Measurements from ENCODE around the gene PILRA. TPM values are rescaled to one million over a fixed set of nuclear protein-coding genes. Genes with fewer than 3 reads are reported as not detected.

PILRA gene
- total RNA-seq, 1 experiment from 2014 or later: 3.2 TPM

DNA sequence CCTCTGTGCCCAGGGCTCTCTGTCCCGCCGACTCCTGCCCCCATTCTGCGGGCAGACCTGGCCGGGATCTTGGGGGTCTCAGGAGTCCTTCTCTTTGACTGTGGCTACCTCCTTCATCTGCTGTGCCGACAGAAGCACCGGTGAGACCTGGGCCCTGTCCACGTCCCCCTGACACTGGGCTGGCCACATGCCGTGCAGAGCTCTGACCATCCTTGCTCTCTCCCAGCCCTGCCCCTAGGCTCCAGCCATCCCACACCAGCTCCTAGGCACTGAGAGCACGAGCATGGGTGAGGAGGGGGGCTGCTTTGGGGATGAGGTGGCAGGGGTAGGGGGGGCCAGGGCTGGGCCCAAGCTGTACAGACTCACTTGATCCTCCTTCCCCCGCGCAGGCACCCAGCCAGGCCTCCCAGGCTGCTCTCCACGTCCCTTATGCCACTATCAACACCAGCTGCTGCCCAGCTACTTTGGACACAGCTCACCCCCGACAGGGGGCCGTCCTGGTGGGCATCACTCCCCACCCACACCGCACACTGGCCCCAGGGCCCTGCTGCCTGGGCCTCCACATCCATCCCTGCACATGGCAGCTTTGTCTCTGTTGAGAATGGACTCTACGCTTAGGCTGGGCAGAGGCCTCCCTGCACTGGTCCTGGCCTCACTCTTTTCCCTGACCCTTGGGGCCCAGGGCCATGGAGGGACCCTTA, 20.2 kb upstream of the PILRA start:
- TF ChIP-seq, protein P1, sequence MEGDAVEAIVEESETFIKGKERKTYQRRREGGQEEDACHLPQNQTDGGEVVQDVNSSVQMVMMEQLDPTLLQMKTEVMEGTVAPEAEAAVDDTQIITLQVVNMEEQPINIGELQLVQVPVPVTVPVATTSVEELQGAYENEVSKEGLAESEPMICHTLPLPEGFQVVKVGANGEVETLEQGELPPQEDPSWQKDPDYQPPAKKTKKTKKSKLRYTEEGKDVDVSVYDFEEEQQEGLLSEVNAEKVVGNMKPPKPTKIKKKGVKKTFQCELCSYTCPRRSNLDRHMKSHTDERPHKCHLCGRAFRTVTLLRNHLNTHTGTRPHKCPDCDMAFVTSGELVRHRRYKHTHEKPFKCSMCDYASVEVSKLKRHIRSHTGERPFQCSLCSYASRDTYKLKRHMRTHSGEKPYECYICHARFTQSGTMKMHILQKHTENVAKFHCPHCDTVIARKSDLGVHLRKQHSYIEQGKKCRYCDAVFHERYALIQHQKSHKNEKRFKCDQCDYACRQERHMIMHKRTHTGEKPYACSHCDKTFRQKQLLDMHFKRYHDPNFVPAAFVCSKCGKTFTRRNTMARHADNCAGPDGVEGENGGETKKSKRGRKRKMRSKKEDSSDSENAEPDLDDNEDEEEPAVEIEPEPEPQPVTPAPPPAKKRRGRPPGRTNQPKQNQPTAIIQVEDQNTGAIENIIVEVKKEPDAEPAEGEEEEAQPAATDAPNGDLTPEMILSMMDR (conservative IDR thresholded peaks at IDR 0.05): no peak
- Histone ChIP-seq H3K9ac (ENCODE audit: extremely low read depth, insufficient read length, low read length) (no peak overlapping the region), H4K8ac (replicated peaks; ENCODE audit: insufficient read length, low read depth, low read length) (no peak overlapping the region), H2AK5ac (ENCODE audit: insufficient read length, low read length) (no peak overlapping the region), H3K23me2 (ENCODE audit: insufficient read length, low read depth, low read length, poor library complexity, severe bottlenecking) (no peaks in the 10 kb centered on the region), H2BK5ac (ENCODE audit: insufficient read length, low read length) (no peak overlapping the region), H3K56ac (ENCODE audit: insufficient read length, low read depth, low read length) (no peak overlapping the region), H2AFZ (ENCODE audit: low read length) (no peak overlapping the region), H4K91ac (ENCODE audit: insufficient read length, low read depth, low read length) (no peak overlapping the region), H3K27me3 (ENCODE audit: insufficient read depth, low read length) (no peaks in the 10 kb centered on the region), H2BK20ac (ENCODE audit: low read depth, low read length, poor library complexity, severe bottlenecking) (no peak overlapping the region), H3K4ac (ENCODE audit: low read depth, low read length) (no peak overlapping the region), H3K27ac (ENCODE audit: insufficient read length, low read depth, low read length) (no peak overlapping the region), H3K9me3 (ENCODE audit: control insufficient read depth, low read depth, low read length) (no peaks in the 10 kb centered on the region), H3K4me2 (ENCODE audit: insufficient read depth, insufficient read length, low read length) (no peak overlapping the region), H3T11ph (ENCODE audit: low read length) (no peak overlapping the region), H3K18ac (ENCODE audit: insufficient read length, low read depth, low read length) (no peak overlapping the region), H2BK15ac (ENCODE audit: low read depth, low read length) (no peak overlapping the region), H3K79me2 (ENCODE audit: insufficient read depth, low read length) (no peaks in the 10 kb centered on the region), H3K79me1 (ENCODE audit: insufficient read depth, low read depth, low read length, poor library complexity, severe bottlenecking) (no peaks in the 10 kb centered on the region), H3K14ac (ENCODE audit: insufficient read depth, low read length) (no peak overlapping the region), H2BK12ac (ENCODE audit: insufficient read length, low read depth, low read length) (no peak overlapping the region), H3K4me1 (ENCODE audit: insufficient read depth, low read length) (no peaks in the 10 kb centered on the region), H4K5ac (ENCODE audit: insufficient read length, low read depth, low read length) (no peak overlapping the region), H3K23ac (ENCODE audit: insufficient read length, low read depth, low read length) (no peak overlapping the region), H2BK120ac (ENCODE audit: low read depth, low read length, poor library complexity, severe bottlenecking) (no peak overlapping the region), H4K20me1 (ENCODE audit: control insufficient read depth, insufficient read depth, insufficient read length) (no peaks in the 10 kb centered on the region)
- peak; percentile 23 for DNase-seq
- Mint-ChIP-seq H3K27ac (peak overlapping the region in 1 of 3 experiments; percentile 52; a peak in 1 of 7 replicates), H3K27me3 (ENCODE audit: low read depth) (no peaks in the 10 kb centered on the region), H3K4me3 (no peak overlapping the region), H3K9me3 (no peaks in the 10 kb centered on the region), H3K36me3 (ENCODE audit: insufficient read depth in 1 of 3, low read depth in 3 of 3) (peaks cover 38 to 81% (median 69%) of the 10 kb centered on the region in 3 experiments; a peak in 6 of 7 replicates), H3K4me1 (no peaks in the 10 kb centered on the region)
- no CpG with 5 or more reads among the region's 16 CpGs for WGBS (ENCODE audit: extremely low coverage, insufficient read length, low lambda C conversion rate)

Data from H9 (cell line).